Measurements from ENCODE around the gene LARGE1.

DNA sequence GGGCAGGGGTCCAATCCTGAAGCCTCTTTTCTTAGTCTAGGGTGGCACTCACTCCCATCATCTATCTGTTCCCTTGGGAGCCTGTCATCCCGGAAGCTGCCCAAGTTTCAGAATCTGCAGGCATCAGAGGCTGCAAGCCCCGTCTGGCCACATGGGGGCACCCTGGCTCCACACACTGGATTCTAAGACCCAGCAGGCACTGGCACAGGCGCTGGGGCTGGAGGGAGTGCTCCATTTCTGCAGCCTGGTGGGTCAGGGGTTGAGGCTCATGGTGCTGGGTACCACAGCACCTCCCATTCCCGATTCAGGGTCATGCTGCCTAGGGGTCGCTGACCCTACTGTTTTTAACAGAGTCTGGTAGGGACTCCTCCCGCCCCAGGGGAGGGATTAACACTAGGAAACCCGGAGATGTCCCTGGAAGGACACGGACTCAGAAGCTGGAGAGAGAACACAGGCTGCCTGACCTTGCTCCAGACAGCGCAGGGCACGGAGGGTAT lies 618.2 kb downstream of the LARGE1 start:
- TF ChIP-seq CTCF (IDR thresholded peaks at IDR 0.05; ENCODE audit: low read depth, low read length) (peak; percentile 84), POLR2A (IDR thresholded peaks at IDR 0.05; ENCODE audit: extremely low read depth, insufficient read length) (no peak), MYC (IDR thresholded peaks at IDR 0.05; ENCODE audit: low read depth, low read length) (no peak)
- TF ChIP-seq, protein P1, sequence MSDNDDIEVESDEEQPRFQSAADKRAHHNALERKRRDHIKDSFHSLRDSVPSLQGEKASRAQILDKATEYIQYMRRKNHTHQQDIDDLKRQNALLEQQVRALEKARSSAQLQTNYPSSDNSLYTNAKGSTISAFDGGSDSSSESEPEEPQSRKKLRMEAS (IDR thresholded peaks at IDR 0.05; ENCODE audit: low read depth, low read length) = no peak

Data from NB4 (cell line).